ENCODE data around the gene SUN1. TPM values are rescaled to one million over a fixed set of nuclear protein-coding genes. Genes with fewer than 3 reads are reported as not detected.

SUN1 gene
- total and polyA plus RNA-seq, 12 donors, result 69.2 to 211 (median 183) TPM

- peaks cover 8 to 65% (median 47%) of the 10 kb centered on the region in 9 donors for H3K4me1 ChIP-seq
- ATAC-seq, result no peak
Observed at GRCh38 chr7:879093-879492, 46.8 kb downstream of the SUN1 start.

GRCh38 chr7:879706-880105, 47.4 kb downstream of the SUN1 start:
- no peak for TF ChIP-seq CTCF (IDR thresholded peaks at IDR 0.05)
- intact Hi-C loops (cut with DNase I), result loop anchor here in 3 of 10 donors (10.0 kb wide), 3 partner anchors 55 to 555 kb away; no protein-coding TSS in a partner anchor
- peaks cover 0 to 30% (median 0%) of the 10 kb centered on the region in 9 donors for H3K36me3 ChIP-seq
- H3K4me3 ChIP-seq, result no peak overlapping the region
- ATAC-seq (no peak), DNase-seq (no peak)
- WGBS, 2 donors, result 72 to 81% methylated on average over 14 of the region's 14 CpGs
- H3K27me3 ChIP-seq, result no peaks in the 10 kb centered on the region
- no peaks in the 10 kb centered on the region for H3K9me3 ChIP-seq
- H3K27ac ChIP-seq, result peak overlapping the region in 3 of 10 donors; percentile 15 to 42 (median 21)
- peaks cover 10 to 65% (median 47%) of the 10 kb centered on the region in 9 donors for H3K4me1 ChIP-seq

More at GRCh38 chr7:879093-879492, 46.8 kb downstream of the SUN1 start:
- no peaks in the 10 kb centered on the region for H3K9me3 ChIP-seq
- H3K4me3 ChIP-seq, result no peak overlapping the region
- H3K36me3 ChIP-seq, result peaks cover 0 to 34% (median 0%) of the 10 kb centered on the region in 9 donors
- TF ChIP-seq CTCF (IDR thresholded peaks at IDR 0.05), result no peak
- WGBS, 2 donors, result 85 to 91% methylated on average over 15 of the region's 15 CpGs
- no peaks in the 10 kb centered on the region for H3K27me3 ChIP-seq
- peak overlapping the region in 2 of 10 donors; percentile 21 to 25 for H3K27ac ChIP-seq
- no peak for DNase-seq
- intact Hi-C loops (cut with DNase I), result loop anchor here in 2 of 10 donors (10.0 kb wide), 2 partner anchors 54 to 554 kb away; no protein-coding TSS in a partner anchor

DNA sequence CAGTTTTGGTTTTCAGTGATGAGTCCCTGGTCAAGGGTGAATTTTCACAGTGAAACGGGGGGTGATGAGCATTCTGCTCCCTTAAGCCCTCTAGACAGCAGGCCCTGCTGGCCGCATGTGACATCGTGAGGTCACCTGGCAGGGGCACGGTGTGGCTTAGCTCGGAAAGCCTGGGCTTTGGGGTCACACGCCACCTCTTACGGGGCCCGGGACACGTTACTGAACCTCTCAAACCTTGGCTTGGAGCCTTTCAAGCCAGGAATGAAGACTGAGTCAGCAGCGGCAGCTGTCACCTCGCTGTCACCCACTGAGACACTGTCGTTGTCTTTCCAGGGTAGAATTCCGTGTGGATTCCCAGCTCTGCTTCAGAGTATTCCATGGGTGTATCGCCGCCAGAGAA, 48.2 kb downstream of the SUN1 start:
- WGBS, 2 donors, result 61 to 66% methylated on average over 15 of the region's 15 CpGs
- intact Hi-C loops (cut with DNase I), result loop anchor here in 1 of 10 donors (10.0 kb wide), 1 partner anchor 84 kb away; no protein-coding TSS in a partner anchor
- Histone ChIP-seq H3K36me3 (peaks cover 0 to 23% (median 0%) of the 10 kb centered on the region in 9 donors), H3K4me1 (peaks cover 15 to 69% (median 51%) of the 10 kb centered on the region in 9 donors), H3K27ac (peak overlapping the region in 5 of 10 donors; percentile 11 to 49 (median 28)), H3K27me3 (no peaks in the 10 kb centered on the region), H3K9me3 (no peaks in the 10 kb centered on the region), H3K4me3 (no peak overlapping the region)
- ATAC-seq (peak in 2 of 8 donors; percentile 1 to 12), DNase-seq (no peak)
- no peak for TF ChIP-seq CTCF (IDR thresholded peaks at IDR 0.05)

- no peaks in the 10 kb centered on the region for H3K9me3 ChIP-seq
- H3K4me3 ChIP-seq, result no peak overlapping the region
- H3K27ac ChIP-seq, result no peak overlapping the region
- no peaks in the 10 kb centered on the region for H3K27me3 ChIP-seq
- DNase-seq (no peak), ATAC-seq (no peak)
- no peak for TF ChIP-seq CTCF (IDR thresholded peaks at IDR 0.05)
- H3K36me3 ChIP-seq, result peaks cover 0 to 31% (median 2%) of the 10 kb centered on the region in 9 donors
- peaks cover 20 to 76% (median 54%) of the 10 kb centered on the region in 9 donors for H3K4me1 ChIP-seq
- 93 to 95% methylated on average over 20 of the region's 20 CpGs for WGBS, 2 donors
- intact Hi-C loops (cut with DNase I), result loop anchor here in 1 of 10 donors (10.0 kb wide), 1 partner anchor 83 kb away; no protein-coding TSS in a partner anchor
Observed at GRCh38 chr7:881441-882234, 49.4 kb downstream of the SUN1 start.

Data from heart right ventricle (tissue), 16 donors.